GM21576 (cell line): Measurements from ENCODE around the gene ITSN2.
"Not testable (repeated sequence)": the region's sequence is repeated elsewhere in the genome, so short reads cannot be mapped to it uniquely, and the experiment has no call there.

Experiments
- ATAC-seq: cut with Tn5 transposase; IDR thresholded peaks from one replicate; pipeline ENCODE4 v1.9.1; 2021; ENCODE audit warnings: mild to moderate bottlenecking, moderate library complexity; ENCODE audit not compliant: unreplicated experiment

The ITSN2 gene

DNA sequence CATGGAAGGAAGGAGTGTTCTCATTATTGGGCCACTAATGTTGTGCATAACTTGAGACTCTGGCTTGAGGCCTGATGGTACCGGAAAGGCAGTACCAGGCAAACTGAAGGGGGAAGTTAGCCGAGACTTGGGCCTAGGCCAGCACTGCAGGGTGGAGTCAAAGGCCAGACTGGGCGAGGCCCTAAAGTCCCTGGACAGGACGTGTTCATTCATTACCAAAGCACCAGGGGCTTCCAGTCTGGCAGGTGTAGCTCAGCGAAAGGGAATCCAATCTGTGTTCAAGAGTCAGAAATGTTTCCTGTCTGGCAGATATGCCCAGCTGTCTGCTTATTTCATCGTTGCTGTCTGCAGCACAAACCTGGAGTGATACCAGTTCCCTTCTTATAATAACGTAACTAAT lies 4.7 kb upstream of the ITSN2 start:
- no peak for ATAC-seq

DNA sequence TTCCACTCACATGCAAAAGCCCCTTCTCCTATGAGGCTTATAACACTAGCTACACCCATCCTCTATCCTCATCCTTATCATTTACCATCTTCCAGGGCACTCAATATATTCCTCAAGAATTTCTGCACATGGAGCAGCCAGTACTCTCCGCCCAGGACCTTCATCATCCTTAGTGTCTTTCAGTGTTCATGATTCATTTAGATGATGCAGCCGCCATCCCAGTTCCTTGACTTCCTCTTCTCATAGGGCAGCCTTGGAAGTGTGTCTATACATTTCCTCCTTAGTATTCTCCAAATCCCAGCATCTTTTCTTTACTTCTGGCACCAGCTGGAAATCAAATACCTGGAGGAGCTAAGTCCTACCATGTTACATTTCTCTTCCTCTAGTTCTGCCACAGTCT lies 3.0 kb upstream of the ITSN2 start:
- no peak for ATAC-seq

- ATAC-seq = no peak
Observed at GRCh38 chr2:24362253-24362652, 1.9 kb upstream of the ITSN2 start.

- no peak for ATAC-seq
Observed at GRCh38 chr2:24360963-24361330, 611 bp upstream of the ITSN2 start.

- no peak for ATAC-seq
Observed at GRCh38 chr2:24359129-24360049, 947 bp downstream of the ITSN2 start.

DNA sequence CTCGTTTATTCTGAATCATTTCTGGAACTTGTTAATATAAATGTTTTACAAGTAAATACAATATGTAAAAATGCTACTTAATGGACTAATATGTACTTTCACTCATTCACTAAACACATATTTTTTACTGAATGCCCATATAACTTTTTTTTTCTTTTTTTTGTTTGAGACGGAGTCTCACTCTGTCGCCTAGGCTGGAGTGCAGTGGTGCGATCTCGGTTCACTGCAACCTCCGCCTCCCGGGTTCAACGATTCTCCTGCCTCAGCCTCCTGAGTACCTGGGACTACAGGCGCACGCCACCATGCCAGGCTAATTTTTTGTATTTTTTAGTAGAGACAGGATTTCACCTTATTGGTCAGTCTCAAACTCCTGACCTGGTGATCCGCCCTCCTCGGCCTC lies 2.6 kb downstream of the ITSN2 start:
- ATAC-seq = not testable (repeated sequence)

DNA sequence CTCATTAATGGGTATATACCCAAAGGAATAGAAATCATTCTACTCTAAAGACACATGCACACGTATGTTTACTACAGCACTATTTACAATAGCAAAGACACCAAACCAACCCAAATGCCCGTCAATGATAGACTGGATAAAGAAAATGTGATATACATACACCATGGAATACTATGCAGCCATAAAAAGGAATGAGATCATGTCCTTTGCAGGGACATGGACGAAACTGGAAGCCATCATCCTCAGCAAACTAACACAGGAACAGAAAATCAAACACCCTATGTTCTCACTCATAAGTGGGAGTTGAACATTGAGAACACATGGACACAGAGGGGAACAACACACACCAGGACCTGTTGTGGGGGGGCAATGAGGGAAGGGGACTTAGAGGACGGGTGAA lies 3.2 kb downstream of the ITSN2 start:
- not testable (repeated sequence) for ATAC-seq

- ATAC-seq = peak; percentile 32
Observed at GRCh38 chr2:24354957-24355356, 5.4 kb downstream of the ITSN2 start.

DNA sequence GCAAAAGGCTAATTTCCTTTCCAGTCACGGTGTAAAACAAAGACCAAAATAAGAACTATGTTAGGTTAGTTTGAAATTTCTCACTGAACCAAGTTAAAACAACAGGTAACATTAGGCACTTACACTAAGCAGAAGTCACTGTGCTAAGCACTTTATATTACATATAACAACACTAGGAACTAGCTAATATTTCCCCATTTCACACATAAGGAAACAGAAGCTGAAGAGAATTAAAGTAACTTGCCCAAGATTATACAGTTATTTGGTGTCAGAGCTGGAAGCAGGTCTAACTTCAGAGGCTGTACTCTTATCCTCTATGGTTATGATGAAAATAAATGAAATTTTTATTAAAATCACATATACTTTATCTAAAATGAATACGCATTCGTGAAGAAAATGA lies 5.9 kb downstream of the ITSN2 start:
- no peak for ATAC-seq

DNA sequence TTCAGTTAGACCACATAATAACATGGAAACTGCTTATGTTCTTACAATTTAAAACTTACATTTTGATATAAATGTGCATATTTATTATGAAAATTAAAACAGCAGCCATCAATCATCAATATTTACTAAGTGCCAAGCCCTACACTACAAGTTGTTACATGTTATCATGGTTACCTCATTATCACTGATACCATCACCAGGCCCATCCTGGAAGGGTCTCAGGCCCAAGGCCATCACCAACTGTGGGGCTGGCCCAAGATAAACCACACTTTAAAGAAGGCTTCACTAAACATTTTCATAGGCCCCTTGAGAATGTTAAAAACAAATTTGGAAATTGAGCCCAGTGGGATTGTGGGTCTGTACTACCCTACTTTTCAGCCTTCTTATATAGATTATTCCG lies 6.4 kb downstream of the ITSN2 start:
- ATAC-seq = no peak

GRCh38 chr2:24353364-24353763 lies 7.0 kb downstream of the ITSN2 start:
- ATAC-seq = no peak

GRCh38 chr2:24352664-24353063 lies 7.7 kb downstream of the ITSN2 start:
- no peak for ATAC-seq

DNA sequence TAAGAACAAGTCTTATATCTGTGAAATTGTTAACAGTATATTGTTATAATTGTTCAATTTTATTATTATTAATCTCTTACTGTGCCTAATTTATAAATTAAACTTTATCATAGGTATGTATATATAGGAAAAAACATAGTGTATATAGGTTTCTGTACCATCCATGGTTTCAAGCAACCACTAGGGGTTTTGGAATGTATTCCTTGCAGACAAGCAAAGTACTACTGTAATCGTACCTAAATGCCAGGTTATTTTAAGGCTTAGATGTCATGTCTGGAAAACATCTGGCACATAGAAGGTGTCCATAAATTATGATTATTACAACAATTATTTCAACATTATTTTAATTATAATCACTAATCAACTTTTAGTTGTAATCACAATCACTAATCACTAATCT lies 8.4 kb downstream of the ITSN2 start:
- ATAC-seq = no peak

- no peak for ATAC-seq
Observed at GRCh38 chr2:24351627-24351938, 8.8 kb downstream of the ITSN2 start.

GRCh38 chr2:24350826-24351626 lies 9.3 kb downstream of the ITSN2 start:
- ATAC-seq = no peak

- no peak for ATAC-seq
Observed at GRCh38 chr2:24349097-24349496, 11.2 kb downstream of the ITSN2 start.

DNA sequence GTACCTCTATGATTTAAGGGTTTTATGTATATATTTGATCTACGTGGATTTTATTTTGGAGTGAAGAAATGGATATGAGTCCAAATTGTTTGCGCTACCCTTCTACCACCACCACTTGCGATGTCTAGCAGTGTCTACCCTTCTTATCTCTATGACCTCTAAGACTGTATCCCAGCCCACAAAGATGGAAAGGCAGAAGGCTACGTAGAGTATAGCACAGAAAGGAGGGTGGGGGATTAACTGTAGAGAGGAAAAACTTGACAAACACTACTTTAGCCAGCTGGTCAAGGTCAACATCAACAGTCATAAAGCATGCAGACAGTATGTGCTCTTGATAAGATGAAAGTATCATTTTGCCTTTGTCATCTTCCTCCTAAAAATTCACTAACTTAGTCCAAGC lies 14.4 kb downstream of the ITSN2 start:
- ATAC-seq = no peak

GRCh38 chr2:24343225-24343882 lies 17.0 kb downstream of the ITSN2 start:
- ATAC-seq = peak; percentile 46

DNA sequence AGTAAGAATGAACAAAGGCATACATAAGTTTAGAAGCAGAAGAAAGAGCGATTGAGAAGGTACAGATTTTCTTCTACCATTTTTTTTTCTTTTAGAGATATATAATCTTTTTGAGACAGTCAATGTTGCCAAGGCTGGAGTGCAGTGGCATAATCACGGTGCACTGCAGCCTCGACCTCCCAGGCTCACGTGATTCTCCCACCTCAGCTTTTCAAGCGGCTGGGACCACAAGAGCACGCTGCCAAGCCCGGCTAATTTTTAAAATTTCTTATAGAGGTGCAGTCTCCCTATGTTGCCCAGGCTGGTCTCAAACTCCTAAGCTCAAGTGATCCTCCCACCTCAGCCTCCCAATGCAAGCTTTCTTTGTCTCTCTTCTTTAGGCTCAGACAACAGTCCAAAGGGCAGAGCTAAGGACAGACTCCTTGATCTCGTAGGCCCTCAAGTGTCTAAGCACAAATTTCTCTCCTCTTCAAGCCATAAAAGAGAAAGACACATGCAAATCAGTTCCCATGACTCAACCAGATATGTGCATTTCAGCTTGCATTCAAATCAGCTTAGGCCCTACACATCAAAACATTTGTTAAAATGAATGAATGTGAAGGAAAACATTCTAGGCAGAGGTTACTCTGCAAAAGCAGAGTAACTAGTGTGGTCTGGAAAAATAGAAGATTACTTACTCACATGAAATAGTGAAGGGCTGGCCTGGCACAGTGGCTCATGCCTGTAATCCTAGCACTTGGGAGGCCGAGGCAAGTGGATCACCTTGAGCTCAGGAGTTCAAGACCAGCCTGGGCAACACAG lies 18.0 kb downstream of the ITSN2 start:
- ATAC-seq = peak; percentile 51

GRCh38 chr2:24339856-24340262 lies 20.5 kb downstream of the ITSN2 start:
- no peak for ATAC-seq

- ATAC-seq = not testable (repeated sequence)
Observed at GRCh38 chr2:24339098-24339497, 21.2 kb downstream of the ITSN2 start.
